WERI-Rb-1 (cell line): Measurements from ENCODE around the gene IPO8.

Experiments
- DNase-seq: peaks from one replicate; pipeline ENCODE4 v3.0.0-alpha.2; 2020
- H3K27ac ChIP-seq: fragments of 250-450 bp; sonication (Bioruptor Pico); 2 replicates; pipeline ENCODE4 v1.5.1; 2020; ENCODE audit warnings: mild to moderate bottlenecking, moderate library complexity
- H3K27me3 ChIP-seq: fragments of 250-450 bp; sonication (Bioruptor Pico); 2 replicates; pipeline ENCODE4 v1.5.1; 2021; ENCODE audit warnings: mild to moderate bottlenecking, low read depth, moderate library complexity; ENCODE audit not compliant: insufficient read depth, severe bottlenecking
- H3K36me3 ChIP-seq: fragments of 250-450 bp; sonication (Bioruptor Pico); 2 replicates; pipeline ENCODE4 v1.5.1; 2020; ENCODE audit warnings: mild to moderate bottlenecking, moderate library complexity
- H3K4me3 ChIP-seq: 2 replicates; pipeline ENCODE4 v1.5.1; 2011; ENCODE audit warnings: low read depth, mild to moderate bottlenecking, control low read depth, low read length
- H3K9me3 ChIP-seq: fragments of 250-450 bp; sonication (Bioruptor Pico); 2 replicates; pipeline ENCODE4 v1.5.1; 2021; ENCODE audit warnings: mild to moderate bottlenecking, moderate library complexity; ENCODE audit not compliant: severe bottlenecking
- CTCF ChIP-seq: IDR thresholded peaks from 2 replicates; pipeline ENCODE4 v1.5.1; 2011; ENCODE audit warnings: low read depth, mild to moderate bottlenecking, control low read depth, inconsistent platforms, low read length

IPO8 gene

GRCh38 chr12:30679241-30679640, 16.4 kb downstream of the IPO8 start:
- H3K9me3 ChIP-seq = no peaks in the 10 kb centered on the region
- H3K36me3 ChIP-seq = peaks cover 18% of the 10 kb centered on the region
- no peak for TF ChIP-seq CTCF
- DNase-seq = no peak
- no peaks in the 10 kb centered on the region for H3K27me3 ChIP-seq
- H3K27ac ChIP-seq = no peak overlapping the region
- no peak overlapping the region for H3K4me3 ChIP-seq

GRCh38 chr12:30678221-30678620, 17.4 kb downstream of the IPO8 start:
- no peak for DNase-seq
- H3K36me3 ChIP-seq = peaks cover 18% of the 10 kb centered on the region
- no peak overlapping the region for H3K4me3 ChIP-seq
- TF ChIP-seq CTCF = no peak
- H3K27me3 ChIP-seq = no peaks in the 10 kb centered on the region
- H3K9me3 ChIP-seq = no peaks in the 10 kb centered on the region
- no peak overlapping the region for H3K27ac ChIP-seq

GRCh38 chr12:30661210-30661609, 34.5 kb downstream of the IPO8 start:
- H3K36me3 ChIP-seq = peaks cover 36% of the 10 kb centered on the region
- TF ChIP-seq CTCF = no peak

GRCh38 chr12:30652034-30652696, 43.5 kb downstream of the IPO8 start:
- Histone ChIP-seq H3K27me3 (no peaks in the 10 kb centered on the region), H3K4me3 (no peak overlapping the region), H3K9me3 (no peaks in the 10 kb centered on the region), H3K36me3 (no peaks in the 10 kb centered on the region; the same call in 1 of the 2 replicates), H3K27ac (no peak overlapping the region)
- DNase-seq = no peak
- TF ChIP-seq CTCF = no peak

More at GRCh38 chr12:30661210-30661609, 34.5 kb downstream of the IPO8 start:
- Histone ChIP-seq H3K27ac (no peak overlapping the region), H3K9me3 (no peaks in the 10 kb centered on the region), H3K4me3 (no peak overlapping the region), H3K27me3 (no peaks in the 10 kb centered on the region)
- DNase-seq = no peak

- TF ChIP-seq CTCF = no peak
- no peak overlapping the region for H3K4me3 ChIP-seq
Observed at GRCh38 chr12:30646821-30647220, 48.8 kb downstream of the IPO8 start.

GRCh38 chr12:30643366-30643765, 52.3 kb downstream of the IPO8 start:
- no peaks in the 10 kb centered on the region for H3K9me3 ChIP-seq
- no peak overlapping the region for H3K4me3 ChIP-seq
- DNase-seq = no peak
- no peaks in the 10 kb centered on the region for H3K27me3 ChIP-seq
- peaks cover 3% of the 10 kb centered on the region; the same call in 1 of the 2 replicates for H3K36me3 ChIP-seq
- no peak for TF ChIP-seq CTCF
- H3K27ac ChIP-seq = no peak overlapping the region

More at GRCh38 chr12:30646821-30647220, 48.8 kb downstream of the IPO8 start:
- Histone ChIP-seq H3K27me3 (no peaks in the 10 kb centered on the region), H3K36me3 (no peaks in the 10 kb centered on the region), H3K9me3 (no peaks in the 10 kb centered on the region), H3K27ac (no peak overlapping the region)
- no peak for DNase-seq
